Glomerular visceral epithelial cell (primary cell): Measurements from ENCODE around the gene CDYL.

ENCODE experiments used
- DNase-seq: peaks from one replicate; pipeline ENCODE4 v3.0.0-alpha.2; 2016; ENCODE audit errors: extremely low spot score

The CDYL gene

DNA sequence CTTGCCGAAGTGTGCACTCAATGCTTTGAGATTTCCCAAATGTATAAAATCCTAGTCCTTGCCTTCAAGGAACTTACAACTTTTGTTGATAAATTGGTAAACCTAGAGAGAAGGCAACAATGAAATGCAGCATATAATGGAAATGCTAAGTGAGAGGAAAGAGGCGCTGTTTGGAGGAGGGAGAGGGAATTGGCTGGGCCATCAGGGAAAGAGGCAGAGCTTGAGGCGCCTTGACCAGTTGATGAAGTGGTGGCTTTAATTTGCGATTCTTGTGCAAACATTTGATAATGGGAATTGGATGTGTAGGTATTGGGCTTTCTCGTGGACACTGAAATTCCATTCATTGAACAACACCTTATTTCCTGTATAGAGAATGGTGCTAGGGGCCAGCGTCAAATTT, 1.9 kb upstream of the CDYL start:
- no peak for DNase-seq

DNA sequence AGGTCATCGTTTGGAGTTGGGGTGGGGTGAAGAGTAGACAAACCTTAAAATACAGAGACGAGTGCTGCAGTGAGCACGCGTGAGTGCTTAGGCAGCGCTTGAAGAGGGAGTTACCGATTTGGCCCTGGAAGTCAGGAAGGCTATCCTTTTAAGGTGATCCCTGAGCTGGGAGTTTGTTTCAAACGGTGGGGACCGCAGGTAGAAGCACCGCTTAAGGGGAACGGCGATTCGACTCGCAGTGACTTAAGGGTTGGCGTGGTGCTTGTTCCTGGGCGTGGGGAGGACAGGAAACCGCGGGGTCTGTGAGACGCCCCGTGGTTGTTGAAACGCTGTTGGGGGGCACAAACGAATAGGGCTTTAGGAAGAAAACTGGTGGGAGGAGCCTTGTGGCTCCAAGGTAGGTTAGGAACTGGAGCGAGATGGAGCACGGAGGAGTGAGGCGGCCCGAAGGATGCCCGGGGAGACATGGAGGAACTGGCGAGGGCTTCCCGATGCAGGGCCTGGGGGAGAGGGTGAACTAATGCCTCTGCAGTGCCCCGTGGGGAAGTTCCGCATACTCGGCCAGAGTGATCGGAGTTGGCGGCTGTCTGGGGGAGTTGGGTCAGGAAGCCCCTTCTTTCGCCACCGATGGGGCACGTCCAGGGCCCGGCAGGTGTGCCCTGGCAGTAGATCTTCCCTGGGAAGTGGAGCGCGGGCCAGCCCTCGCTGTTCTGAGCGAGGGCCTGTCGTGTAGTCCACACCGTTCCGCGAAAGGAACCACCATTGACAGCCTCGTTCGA, 1.3 kb upstream of the CDYL start:
- peak; percentile 11 for DNase-seq

DNA sequence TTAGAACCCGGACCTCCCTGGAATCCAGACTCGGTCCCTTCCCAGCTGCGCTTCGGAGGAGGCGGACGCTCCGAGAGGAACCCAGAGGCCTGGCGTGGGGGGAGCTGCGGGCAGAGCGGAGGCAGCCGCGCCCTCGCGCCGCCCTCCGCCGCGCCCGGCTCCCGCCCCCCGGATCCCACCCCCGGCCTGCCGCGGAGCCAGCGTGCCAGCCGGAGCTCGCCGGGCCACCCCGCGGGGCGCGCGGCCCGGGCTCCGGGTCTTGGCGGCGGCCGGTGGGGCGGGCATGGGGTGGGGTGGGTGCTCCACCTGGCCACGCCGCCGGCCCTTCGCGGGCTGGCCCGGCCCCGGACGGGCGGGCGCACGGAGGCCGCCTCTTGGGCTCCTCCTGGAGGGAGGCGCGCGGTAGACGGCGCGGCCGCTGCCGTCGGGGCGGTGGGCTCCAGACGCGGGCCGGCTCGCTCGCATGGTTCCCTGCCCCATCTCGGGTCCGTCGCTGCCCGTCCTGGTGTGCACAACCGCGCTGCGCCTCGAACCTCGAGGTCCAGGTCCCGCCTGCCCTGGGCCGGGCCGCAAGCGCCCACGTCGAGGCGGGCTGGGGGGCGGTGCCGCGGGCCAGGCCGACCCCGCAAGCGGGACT, 592 bp upstream of the CDYL start:
- DNase-seq: peak; percentile 89

DNA sequence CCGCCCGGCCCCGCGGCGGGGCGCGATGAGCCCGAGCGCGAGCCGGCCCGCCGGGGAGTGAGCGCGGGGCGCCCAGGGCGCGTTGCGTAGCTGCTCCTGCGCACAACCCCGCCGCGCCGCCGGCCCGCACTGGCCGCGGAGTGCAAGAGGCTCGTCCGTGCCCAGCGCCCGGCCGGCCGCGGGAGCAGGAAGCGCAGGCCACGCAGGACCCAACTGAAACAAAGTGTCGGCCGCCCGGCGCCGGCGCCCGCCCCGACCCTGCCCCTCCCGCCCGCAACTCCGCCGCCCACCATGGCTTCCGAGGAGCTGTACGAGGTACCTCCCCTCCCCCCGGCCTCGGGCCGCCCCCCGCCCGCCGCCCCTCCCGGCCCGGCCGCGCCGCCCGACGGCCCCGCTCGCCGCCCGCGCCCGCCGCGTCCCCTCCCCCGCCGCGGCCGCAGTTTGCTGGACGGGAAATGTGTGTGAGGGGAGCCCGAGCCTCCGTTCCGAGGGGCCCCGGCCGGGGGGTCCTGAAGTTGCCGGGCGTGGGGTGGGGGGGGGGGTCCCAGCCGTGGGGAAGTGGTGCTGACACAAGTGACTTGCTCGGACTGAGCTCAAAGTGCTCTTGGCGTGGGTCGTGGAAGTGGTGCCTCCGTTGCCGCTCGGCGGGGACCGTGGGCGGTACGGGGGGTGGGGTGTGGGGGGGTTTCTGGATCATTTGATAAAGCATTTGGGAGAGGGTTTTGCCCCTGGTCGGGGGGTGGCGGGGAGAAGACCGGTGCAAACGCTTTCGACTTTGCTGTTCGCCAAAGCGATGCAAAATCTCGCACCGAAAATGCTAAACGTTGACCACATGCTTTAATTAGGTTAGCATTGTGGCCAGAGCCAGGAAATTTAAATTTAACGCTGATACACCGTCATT, 539 bp downstream of the CDYL start:
- peak; percentile 37 for DNase-seq

DNA sequence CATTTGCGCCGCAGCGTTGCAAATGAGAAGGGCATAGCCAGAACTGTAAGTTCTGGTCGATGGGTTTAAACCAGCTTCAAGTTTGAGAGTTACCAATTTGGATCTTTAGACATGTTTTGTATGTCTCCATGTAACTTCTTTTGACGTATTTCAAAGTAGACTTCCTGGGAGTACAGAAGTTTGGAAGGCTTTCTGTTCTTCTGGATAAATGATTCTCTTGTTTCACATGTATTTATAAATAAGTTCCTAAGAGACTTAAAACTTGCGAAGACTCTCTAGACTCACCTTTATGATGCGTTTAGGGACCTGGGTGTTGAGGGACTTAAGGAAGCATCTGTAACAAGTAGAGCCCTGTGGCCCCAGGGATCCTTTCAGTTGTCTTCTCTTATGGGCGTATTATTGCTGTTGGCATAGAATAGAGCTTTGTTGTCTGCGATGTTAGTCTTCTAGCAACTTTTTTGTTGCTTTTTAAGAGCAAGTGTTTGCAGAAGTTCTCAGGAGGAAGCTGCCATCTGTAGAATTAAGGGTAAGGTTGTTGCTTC, 1.3 kb downstream of the CDYL start:
- no peak for DNase-seq

DNA sequence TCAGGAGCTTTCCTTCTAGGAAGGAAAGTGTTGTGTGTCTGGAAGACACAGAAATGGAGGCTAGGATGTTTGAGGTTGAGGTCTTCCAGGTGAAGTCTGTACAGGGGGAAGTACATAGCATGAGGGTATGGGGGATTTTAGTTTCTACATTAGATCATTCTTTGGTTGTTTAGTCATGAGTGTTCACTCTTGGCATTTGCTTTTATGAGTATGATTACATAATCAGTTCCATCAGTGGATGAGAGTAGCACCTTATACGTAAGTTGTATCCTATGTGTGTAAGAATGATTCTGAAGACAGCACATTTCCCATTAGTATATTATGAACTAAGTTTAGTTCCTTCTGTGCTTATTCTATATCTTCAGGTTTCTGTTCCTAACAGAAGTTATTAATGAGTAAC, 1.9 kb downstream of the CDYL start:
- no peak for DNase-seq

DNA sequence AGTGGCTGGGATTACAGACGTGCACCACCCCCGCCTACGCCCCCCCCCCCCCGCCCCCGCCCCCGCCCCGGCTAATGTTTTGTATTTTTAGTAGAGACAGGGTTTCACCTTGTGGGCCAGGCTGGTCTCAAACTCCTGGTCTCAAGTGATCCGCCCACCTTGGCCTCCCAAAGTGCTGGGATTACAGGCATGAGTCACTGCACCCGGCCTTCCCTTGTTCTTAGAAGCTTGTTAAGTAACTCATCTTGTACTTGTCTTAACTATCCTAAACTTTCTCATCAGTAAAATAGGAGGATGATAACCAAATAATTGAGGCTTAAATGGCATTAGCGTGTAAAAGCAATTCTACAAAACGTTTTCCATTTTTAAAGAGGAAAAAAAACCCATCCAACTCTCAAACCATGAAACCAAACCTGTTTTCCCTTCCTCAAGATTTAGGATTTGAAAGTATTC, 4.2 kb downstream of the CDYL start:
- DNase-seq: peak; percentile 12

DNA sequence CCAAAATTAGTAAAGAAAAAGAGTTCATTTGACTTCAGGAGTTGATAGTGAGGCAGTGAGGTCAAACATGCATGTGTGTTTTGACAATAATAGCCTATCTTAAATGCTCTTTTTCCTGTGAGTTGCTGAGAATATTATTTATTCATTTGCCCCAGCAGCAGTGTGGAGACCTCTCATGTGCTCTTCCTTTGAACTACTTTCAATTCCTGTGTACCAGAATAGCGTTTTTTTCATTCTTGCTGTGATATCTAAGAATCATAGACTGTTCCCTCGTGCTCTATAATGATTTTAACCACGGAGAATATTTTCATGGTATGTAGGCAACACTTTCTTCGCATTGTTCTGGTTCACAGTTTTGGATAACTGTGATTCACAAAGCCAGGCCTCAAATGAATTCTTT, 5.2 kb downstream of the CDYL start:
- DNase-seq: no peak

DNA sequence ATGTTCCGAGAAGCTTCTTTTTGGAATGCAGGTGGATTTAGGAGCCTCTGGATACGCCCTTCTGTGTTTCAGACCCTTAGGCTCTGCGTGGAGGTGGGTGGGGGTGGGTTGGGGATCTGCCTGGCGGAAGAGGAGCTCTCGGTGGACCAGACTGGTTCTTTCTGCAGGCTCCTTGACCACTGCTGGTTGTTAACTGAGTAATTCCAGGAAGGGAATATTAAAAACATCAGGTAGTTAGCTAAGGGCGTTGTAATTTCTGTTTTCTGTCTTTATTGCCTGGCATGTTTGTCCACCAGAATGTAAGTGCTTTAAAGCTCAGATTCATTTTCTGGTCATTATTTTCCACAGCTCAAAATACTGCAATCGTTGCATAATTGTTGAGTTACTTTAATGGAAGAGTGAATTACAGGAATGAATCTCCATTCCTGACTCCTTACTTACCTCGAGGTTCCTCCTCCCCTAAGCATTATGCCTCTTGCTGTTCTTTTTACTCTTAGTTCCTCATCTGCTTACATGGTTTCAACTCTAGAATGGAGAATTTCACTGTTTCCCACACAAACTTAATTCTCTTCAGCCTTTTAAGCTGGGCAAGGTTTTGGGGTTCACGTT, 5.9 kb downstream of the CDYL start:
- no peak for DNase-seq

DNA sequence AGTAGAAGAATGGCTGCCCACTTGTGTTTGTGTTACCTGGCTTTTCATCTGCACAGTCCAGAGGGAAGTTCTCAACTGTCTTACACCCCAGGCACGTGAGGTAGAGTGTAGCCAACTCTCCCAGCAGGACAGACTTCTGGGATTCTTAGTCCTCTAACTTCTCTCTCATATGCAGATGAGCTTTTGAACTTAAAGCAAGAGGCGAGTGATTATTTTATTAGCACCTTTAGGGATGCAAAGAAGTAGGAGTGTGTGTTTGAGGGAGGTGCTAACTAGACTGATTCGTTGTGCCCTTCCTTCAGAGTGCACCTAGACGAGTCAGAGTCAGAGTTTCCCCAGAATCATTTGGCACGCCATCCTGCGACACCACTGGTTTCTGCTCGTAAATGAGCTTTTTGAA, 10.8 kb downstream of the CDYL start:
- DNase-seq: no peak

DNA sequence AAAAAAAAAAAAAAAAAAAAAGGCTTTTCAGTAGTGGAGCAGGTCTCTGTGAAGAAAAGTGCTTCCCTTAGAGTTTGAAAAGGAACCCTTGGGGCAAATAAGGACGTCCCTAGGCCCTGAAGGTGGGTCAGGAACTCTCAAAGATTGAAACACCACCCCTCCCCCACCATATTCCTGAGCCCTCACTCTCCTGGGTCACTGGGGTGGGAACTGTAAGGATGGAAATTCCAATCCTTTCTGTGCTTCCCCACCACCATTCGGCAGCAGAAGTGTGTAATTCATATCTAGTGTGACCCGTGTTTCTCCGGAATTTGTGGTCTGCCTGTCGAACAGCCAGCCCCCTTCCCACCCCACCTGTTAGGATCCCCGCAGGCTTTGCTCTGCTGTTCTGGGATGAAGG, 12.3 kb downstream of the CDYL start:
- DNase-seq: no peak

DNA sequence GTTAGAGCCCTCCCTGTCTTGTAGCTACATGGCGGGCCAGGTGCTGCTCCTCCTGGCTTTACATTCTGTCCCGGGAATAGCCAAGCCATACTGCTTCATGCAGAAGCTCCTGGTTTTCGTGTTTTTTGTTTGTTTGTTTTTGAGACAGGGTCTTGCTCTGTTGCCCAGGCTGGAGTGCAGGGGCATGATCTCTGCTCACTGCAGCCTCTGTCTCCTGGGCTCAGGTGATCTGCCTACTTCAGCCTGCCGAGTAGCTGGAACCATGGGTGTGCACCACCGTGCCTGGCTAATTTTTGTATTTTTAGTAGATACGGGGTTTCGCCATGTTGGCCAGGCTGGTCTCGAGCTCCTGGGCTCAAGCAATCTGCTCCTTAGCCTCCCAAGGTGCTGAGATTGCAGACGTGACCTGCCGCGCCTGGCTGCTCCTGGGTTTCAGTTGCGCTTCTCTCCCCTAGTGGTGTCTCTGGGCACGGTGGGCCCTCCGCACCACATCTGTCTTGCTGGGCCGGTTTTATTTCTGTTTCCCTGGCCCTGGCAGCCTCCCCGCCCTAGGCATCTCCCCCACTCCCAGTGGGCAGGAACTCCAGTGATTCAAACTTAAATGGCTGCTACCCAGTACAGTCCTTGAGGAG, 12.9 kb downstream of the CDYL start:
- no peak for DNase-seq

DNA sequence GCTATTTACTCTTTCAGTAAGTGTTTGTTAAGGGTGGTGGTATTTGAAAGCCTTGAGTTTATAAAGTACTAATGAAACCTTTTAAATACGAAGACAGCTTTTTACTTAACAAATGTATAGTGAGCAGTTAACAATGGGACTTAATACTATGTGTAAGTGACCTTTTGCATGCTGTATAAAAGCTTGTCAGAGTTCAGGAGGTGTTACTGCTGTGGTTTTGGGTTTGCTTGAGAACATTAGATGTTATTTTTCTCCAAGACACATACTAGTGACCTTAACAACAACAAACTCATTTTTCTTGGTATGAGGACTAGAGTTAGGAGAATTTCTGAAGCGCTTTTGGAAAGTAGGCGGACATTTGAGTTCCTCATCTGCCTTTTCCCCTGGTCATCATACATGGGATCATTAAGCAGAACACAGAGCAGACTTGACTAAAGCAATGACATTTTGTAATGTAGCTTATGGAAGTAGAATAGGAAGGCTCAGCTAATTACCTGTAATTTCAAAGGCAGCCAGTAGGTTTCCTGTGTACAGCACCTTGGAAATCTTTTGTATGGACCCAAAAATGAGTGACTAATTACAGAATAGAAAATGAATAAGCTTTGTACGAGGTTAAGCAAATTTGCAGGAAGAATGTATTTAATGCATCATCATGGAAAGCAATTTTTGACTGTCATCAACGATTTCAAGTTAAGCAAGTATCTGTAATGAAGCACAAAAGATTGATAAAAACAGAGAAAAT, 14.1 kb downstream of the CDYL start:
- DNase-seq: no peak

DNA sequence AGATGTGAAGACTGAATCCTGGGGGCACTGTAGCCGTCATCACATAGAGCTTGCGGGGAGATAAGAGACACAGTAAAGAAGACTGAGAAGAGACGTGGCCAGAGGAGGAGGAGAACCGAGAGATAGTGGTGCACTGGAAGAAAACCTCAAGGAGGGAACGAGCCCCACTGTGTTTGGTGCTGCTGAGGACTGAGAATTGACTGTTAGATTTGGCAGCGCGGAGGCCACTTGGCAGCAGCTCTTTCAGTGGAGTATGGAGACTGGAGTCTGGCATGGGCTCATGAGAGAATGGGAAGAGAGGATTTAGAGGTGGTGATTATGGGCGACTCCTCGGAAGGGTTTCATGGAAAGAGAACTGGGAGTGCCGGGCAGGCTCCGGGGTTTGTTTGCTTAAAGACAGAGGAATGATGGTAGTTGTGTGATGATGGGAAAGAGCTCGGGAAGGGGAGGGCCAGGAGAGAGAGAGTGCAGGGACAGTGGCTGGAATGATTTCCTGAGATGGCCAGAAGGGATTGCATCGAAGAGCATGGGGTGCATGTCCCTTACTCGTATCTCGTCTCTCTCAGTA, 18.0 kb downstream of the CDYL start:
- DNase-seq: no peak

DNA sequence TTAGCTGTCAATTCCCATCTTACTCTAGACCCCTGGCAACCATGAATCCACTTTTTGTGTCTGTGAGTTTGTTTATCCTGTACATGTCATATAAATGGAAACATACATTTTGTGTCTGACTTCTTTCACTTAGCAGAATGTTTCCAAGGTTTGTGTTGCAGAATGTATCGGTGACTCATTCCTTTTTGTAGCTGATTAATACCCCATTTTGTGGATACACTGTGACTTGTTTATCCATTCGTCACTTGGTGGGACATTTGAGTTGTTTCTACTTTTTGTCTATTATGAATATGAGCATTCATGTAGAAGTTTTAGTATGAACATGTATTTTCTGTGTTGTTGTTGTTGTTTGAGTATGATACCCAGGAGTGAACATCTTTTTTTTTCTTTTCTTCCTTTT, 21.4 kb downstream of the CDYL start:
- no peak for DNase-seq

DNA sequence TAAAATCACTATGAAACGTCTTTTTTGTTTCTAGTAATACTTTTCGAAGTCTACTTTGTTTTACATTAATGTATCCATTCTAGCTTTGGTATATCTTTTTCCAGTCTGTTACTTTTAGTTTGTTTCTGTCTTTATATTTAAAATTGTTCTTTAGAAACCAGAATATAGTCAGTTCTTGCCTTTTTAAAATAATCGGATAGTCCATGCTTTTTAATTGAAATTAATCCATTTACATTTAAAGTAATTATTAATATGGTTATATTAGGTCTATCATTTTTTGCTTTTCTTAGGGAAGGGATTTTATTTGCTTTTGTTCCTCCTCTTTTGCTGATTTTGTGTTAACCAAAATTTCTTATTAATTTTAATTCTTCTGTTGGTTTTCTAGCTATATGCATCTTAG, 23.7 kb downstream of the CDYL start:
- no peak for DNase-seq

DNA sequence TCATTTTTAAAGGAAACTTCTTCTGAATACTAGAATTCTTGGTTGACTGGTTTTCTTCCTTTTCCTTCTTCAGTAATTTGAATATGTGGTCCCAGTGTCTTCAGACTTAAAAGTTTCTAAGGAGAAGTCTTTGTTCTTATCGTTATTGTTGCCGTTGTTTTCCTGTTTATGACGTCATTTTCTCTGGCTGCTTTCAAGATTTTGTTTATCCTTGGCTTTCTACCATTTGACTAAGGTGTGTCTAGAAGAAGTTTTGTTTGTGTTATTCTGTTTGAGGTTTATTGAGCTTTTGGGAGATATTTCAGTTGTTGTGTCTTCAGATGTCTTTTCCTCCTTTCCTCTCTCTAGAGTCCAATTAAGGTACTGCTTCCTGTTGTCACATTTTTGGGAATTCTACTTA, 24.5 kb downstream of the CDYL start:
- no peak for DNase-seq

DNA sequence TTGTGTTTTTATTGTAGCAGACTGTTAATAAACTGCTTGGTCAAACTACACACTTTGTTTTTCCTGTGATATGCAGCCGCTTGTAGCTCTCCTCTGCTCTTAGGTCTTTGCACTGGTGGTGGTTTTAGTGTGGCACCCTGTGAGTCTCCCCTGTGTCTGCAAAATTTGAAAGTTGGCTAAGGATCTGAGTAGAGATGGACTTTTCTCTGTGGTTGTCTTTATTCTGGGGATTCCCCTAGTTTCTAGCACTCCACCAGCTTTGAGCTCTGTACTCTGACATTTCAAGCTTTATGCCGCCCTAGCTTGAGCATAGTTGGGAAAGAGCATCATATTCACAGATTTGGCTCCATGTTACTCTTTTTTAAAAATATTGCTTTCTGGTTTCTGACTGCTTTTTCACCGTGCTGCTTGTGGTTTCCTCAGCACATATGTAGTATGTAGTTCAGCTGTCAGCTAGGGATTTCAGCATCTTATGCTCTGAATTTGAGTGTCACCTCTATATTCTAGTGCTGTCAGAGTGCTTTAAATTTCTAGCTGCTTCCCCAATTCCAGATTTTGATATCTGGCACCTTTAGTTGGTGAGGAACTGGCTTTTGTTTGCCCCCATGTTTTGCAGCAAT, 25.4 kb downstream of the CDYL start:
- DNase-seq: no peak

DNA sequence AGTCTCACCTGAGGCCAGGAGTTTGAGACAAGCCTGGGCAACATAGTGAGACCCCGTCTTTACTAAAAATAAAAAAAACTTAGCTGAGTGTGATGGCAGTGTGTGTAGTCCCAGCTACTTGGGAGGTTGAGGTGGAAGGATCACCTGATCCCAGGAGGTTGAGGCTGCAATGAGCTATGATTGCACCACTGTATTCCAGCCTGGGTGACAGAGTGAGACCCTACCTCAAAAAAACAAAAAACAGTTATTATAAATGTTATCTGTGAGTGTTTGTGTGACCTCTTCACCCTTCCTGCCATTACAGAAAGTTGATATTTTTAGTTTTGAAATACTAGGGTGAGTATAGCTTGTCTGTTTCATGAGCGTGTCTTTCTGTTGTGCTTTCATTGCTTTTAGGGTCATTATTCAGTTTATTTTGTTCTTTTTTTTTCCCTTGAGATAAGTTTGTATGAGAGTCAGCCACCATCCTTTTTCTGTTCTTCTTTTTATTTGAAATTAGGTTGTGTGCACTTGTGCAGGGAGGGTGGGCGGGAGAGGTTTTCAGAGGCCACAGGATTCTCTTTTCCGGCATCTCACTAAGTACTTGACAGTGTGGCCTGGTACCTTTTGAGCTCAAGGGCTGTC, 26.2 kb downstream of the CDYL start:
- no peak for DNase-seq
